GM12801 (cell line): ENCODE data around the gene KCTD1.

ENCODE experiments used
- CTCF ChIP-seq: IDR thresholded peaks from one replicate; pipeline ENCODE4 v1.5.1; 2011; ENCODE audit warnings: control low read depth; ENCODE audit not compliant: insufficient read length; ENCODE audit errors: extremely low read depth

The KCTD1 gene

GRCh38 chr18:26540043-26540628 is 8.2 kb downstream of the KCTD1 start:
- TF ChIP-seq CTCF: no peak

GRCh38 chr18:26538524-26538923 is 9.8 kb downstream of the KCTD1 start:
- TF ChIP-seq CTCF: no peak

- TF ChIP-seq CTCF: no peak
Measured at GRCh38 chr18:26536664-26537063, 11.7 kb downstream of the KCTD1 start.

GRCh38 chr18:26536032-26536431 is 12.3 kb downstream of the KCTD1 start:
- no peak for TF ChIP-seq CTCF

- TF ChIP-seq CTCF: no peak
Measured at GRCh38 chr18:26535630-26536029, 12.7 kb downstream of the KCTD1 start.

- TF ChIP-seq CTCF: no peak
Measured at GRCh38 chr18:26532367-26533340, 15.7 kb downstream of the KCTD1 start.

- TF ChIP-seq CTCF: no peak
Measured at GRCh38 chr18:26531605-26532298, 16.6 kb downstream of the KCTD1 start.
